IPS-11a (cell line): ENCODE results near the gene FOXO4.

Experiments
- H3K4me3 ChIP-seq: one replicate; pipeline ENCODE4 v1.5.1; 2013; ENCODE audit warnings: low read depth, low read length, control low read depth

FOXO4 gene

GRCh38 chrX:71131510-71131909 is 35.9 kb downstream of the FOXO4 start:
- H3K4me3 ChIP-seq = no peak overlapping the region

- no peak overlapping the region for H3K4me3 ChIP-seq
These were observed 44.8 kb downstream of the FOXO4 start for GRCh38 chrX:71140440-71140839.

GRCh38 chrX:71143508-71143907 is 47.9 kb downstream of the FOXO4 start:
- H3K4me3 ChIP-seq = no peak overlapping the region

- H3K4me3 ChIP-seq = peak within 1 kb of the TSS; percentile 20
These were observed 49.0 kb downstream of the FOXO4 start, which contains the start of gene NLGN3 for GRCh38 chrX:71144651-71145050. Gene NLGN3 (plus strand): TSS chrX:71144841. CDS start chrX:71147750, 2,909 bp downstream.

GRCh38 chrX:71147496-71148277 is 52.0 kb downstream of the FOXO4 start:
- H3K4me3 ChIP-seq = no peak overlapping the region

- H3K4me3 ChIP-seq = no peak overlapping the region
These were observed 52.6 kb downstream of the FOXO4 start for GRCh38 chrX:71148278-71148663.

- no peak overlapping the region for H3K4me3 ChIP-seq
These were observed 55.7 kb downstream of the FOXO4 start for GRCh38 chrX:71151366-71151765.
